Fibroblast of upper back skin (primary cell): Measurements from ENCODE around the gene DALRD3.

Experiments
- DNase-seq: peaks from one replicate; pipeline ENCODE4 v3.0.0-alpha.2; 2013

Gene DALRD3, protein sequence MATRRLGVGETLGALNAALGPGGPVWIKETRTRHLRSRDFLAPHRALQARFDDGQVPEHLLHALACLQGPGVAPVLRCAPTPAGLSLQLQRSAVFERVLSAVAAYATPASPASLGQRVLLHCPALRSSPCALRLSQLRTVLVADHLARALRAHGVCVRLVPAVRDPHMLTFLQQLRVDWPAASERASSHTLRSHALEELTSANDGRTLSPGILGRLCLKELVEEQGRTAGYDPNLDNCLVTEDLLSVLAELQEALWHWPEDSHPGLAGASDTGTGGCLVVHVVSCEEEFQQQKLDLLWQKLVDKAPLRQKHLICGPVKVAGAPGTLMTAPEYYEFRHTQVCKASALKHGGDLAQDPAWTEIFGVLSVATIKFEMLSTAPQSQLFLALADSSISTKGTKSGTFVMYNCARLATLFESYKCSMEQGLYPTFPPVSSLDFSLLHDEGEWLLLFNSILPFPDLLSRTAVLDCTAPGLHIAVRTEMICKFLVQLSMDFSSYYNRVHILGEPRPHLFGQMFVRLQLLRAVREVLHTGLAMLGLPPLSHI

DNA sequence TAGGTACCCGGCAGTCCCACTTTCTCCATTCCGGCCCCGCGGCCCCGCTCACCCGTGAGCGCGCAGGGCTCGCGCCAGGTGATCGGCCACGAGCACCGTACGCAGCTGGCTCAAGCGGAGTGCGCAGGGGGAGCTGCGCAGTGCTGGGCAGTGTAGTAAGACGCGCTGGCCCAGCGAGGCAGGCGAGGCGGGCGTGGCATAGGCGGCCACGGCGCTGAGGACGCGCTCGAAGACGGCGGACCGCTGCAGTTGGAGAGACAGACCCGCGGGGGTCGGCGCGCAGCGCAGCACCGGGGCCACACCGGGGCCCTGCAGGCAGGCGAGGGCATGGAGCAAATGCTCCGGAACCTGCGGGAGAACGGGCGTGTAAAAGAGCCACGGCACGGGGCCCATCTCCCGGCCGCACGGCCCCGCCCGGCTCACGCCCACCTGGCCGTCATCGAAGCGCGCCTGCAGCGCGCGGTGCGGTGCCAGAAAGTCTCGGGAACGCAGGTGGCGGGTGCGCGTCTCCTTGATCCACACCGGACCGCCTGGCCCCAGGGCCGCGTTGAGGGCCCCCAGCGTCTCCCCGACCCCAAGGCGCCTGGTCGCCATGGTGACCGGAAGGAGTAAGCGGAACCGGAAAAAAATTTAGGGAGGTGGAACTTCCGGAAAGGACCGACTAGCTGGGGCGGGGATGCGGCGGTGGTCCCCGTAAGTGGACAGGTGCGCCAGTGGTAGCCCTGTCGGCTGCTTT is at the start of gene DALRD3:
Gene DALRD3, minus strand, starts transcription at position 610 of the 736 bp plus-strand sequence. Its CDS starts 16 bp downstream, at position 594.
- DNase-seq: peak; percentile 52

DNA sequence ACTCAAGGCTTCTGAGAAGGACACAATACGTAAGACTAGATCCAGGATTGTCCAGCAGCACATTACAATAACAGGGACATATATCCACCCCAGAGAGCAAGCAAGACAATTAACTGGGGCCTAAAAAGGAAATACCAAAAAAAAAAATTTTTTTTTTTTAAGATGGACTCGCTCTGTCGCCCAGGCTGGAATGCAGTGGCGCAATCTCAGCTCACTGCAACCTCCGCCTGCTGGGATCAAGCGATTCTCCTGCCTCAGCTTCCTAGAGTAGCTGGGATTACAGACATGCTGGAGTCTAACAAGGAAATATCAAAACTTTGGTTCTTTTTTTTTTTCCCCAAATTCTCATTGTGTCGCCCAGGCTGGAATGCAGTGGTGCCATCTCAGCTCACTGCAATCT is 39.6 kb upstream of the DALRD3 start:
- no peak for DNase-seq

DNA sequence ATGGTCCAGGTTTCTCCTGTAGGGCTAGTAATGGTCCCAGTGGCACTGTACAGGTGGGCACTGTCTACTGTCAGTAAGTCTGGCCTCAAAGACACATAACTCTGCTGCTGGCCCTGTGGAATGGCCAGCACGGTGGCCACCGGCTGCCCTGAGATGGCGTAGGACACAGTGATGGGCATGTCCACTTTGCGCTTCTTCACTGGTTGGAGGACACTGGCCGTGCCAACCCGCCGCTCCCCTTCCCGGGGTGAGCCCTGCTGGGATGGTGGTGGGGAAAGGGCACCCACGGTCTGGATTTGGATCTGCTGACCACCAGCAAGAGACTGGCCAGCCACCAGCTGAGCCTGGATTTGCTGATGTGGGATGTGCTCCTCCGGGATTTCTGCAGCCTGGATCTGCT is 38.9 kb upstream of the DALRD3 start:
- no peak for DNase-seq

DNA sequence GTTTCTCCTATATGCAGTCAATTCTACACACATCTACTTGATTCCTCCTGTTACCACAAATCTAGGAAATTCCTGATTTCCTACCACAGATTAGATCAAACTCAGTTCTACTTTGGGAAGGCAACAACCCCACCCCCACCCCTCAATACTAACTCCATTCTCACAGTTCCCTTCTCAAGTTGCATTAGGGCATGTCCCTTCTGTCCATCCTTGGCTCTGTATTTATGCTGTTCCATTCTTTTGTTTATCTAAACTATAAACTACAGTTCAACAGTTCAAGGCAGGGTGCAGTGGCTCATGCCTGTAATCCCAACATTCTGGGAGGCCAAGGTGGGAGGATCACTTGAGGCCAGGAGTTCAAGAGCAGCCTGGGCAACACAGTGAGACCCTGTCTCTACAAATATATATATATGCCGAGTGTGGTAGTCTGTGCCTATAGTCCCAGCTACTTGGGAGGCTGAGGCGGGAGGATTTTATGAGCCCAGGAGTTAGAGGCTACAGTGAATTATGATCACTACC is 36.0 kb upstream of the DALRD3 start:
- no peak for DNase-seq

DNA sequence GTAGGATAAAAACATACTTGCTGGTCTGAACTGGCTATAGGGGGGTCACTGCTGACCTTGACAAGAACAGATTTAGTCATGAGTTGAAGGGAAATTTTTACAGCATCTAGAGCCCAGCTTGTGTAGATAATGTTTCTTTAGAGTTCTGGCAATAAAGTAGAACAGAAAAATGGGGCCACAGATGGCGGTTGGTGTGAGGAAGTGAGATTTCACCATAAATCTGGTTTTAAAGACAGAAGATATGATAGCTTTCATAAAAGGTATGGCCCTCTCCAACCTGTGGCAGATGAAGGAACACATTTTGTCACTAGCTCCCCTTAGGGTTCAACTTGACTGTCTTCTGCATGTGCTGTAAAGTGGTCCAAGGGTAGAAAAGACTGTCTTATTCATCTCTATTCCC is 35.2 kb upstream of the DALRD3 start:
- DNase-seq: no peak

DNA sequence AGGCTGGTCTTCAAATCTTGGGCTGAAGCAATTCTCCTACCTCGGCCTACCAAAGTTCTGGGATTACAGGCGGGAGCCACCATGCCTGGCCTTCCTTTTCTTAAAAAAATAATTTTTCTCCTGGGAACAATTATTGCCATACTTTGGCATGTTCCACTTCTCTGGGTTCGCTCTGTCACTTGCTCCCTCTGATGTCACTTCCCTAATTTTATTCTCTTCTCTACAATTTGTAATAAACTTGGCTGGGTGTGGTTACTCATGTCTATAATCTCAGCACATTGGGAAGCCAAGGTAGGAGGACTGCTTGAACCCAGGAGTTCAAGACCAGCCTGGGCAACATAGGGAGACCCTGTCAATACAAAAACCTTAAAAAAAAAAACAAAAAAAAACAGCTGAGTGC is 16.9 kb upstream of the DALRD3 start:
- no peak for DNase-seq

DNA sequence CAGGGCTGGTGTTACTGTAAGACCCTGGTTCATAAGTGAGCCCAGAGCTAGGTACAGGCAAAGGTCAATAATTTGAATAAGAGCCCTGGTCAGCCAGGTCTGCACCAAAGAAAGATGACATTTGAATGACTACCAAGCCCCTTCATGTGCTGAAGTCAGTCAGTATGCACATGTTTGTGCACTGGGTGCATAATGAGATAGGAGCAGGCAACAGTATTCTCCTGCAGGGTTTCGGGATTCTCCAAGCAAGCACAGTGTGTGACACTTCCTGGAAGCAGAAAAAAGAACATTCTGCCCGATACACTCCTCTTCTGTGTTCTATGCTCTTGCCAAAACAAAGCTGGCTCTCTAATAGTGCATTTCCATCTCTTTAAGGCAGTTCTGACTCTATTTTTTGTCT is 16.3 kb upstream of the DALRD3 start:
- no peak for DNase-seq

DNA sequence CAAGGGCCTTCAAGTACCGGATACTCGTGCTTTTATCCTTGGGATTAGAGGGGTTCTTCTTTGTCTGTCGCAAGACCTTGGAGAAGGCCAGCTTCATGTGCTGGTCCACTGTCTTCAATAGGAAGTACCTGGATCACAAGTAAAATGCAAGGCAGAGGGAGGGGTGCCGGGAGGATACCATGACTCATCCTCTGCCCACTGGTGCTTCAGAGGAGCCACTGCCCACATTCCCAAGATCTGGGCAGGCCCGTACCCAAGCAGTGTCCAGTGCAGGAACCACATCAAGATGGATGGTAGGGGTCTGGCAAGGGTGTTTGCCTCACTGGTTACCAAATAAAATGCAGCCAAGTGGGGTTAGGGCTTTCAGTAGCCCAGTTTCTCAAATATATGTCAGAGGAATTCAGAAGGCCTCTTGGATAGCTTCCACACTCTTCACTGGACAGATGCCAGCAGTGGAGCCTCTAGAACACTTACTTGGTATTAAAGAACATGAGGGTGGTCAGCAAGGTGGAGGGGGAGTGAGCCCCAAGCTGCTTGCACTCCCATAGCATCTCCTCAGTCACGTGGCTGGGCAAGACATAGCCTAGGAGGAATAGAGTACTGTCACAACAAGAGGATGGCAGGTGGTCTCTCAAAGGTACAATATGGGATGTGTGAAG is 14.4 kb upstream of the DALRD3 start:
- no peak for DNase-seq

DNA sequence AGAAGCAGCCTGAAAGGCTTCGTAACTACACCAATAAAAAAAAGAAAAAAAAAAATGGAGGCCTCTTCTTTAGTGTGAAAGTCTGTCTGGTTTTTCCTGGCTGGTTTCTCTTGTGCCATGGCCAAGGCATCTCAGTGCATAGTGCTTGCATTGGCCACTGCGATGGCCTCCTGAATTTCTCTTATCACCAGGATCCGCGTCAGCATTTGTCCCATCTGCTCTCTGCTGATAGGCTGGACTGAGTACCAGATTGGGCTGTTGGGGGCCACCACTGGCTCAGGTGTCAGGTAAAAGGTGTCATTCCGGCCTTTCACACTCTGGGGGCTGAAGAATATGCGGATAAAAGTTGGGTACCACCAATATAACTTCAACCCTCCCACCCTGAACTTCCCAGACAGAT is 11.9 kb upstream of the DALRD3 start:
- DNase-seq: no peak

DNA sequence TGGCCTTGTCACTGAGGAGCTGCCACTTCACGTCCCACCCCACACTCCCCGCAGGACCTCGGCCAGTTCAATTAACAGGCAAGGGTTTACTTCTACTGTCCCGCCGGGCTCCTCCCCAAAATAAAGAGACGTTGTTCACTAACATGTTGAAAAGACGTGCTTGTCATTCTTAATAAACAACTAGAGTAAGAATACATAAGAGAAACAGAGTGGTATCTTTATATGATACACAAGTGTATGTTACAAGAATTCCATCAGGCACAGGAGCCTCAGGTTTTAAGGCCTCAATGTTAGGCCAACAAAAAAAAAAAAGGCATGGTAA is 11.1 kb upstream of the DALRD3 start:
- DNase-seq: no peak

DNA sequence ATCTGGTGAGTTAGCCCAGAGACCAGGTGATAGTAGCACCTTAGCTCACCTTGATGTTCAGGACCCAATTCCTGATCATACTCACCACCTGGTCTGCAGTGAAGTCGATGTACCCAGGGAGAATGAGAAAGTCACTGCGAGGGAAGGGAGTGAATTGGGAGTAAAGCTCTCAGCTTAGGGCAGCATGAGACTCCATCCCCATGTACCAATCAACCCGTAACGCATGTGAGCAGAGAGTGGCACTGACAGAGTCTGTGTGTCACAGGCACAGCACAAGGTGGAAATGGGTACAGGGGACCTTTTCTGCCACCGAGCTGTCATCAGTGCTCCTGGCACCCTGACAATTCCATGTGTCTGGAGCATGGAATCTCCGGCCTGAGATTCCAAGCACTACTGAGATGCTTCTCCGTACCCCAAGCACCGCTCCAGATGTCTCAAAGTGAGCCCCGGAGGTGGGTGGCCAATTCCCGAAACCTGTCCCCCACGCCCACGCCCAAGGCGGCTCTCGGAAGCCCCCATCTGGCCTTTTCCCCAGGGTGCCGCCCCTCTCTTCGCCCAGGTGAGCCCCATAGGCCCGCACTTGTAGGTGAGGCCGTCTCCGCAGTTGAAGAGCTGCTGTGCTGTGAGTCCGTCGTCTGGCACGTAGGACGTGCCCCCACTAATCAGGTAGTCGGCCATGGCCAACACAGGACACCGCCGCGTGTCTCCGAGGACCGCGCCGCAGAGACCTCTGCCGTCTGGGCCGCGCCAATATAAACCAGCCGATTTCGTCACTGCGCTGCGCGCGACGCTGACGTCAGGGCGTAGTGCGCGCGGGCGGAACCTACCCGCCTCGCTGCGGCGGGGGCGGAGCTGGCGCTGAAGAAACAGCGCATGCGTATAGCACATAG is 10.5 kb upstream of the DALRD3 start, which contains the start of gene IMPDH2:
Gene IMPDH2, minus strand, starts transcription at position 726 of the 890 bp plus-strand sequence. Its CDS starts 48 bp downstream, at position 678.
- DNase-seq: peak; percentile 91

DNA sequence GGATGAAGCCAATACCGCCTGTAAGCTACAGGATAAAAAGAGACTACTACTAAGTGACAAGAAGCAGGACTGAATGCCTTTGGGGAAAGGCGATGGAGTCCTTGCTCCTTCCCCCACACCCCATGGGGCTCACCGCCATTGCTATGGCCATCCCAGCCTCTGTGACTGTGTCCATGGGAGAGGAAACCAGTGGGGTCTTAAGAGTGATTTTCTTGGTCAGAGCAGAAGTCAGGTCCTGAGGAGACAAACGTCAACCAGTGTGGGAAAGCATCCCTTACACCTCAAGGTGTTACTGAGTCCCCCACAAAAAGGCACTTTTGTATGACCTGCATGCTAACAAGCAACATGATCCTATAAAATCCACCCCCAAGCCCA is 9.9 kb upstream of the DALRD3 start:
- DNase-seq: no peak

DNA sequence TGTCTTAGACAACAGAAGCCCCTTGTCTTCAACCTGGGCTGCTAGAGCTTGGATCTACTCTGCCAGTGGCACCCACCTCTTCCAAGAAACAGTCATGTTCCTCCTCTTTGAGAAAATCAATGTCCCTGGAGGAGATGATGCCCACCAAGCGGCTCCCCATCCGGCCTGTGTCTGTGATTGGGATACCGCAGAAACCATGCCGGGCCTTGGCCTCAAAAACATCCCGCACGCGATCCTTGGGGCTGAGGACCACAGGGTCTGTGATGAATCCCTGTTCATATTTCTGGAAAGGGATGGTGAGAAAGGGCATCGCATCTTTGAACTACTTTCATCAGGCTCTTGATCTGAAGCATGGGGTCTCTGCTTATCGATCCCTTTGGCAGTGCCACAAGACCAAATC is 9.3 kb upstream of the DALRD3 start:
- no peak for DNase-seq

DNA sequence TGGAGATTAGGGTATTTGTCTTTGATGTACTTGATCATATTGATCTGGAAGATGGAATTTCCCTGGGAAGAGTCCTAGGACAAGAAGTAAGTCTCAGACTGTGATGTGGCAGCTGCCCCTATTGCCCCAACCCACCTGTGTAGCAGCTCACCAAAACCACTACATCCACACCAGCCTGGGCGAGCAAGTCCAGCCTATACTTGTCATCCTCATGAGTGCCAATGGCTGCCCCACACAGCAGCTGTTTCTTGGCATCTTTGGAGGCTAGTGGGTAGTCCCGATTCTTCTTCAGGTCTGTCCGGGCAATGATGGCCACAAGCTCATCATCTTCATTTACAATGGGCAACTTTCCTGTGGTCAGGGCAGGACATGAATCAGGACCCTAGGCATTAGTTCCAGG is 8.2 kb upstream of the DALRD3 start:
- no peak for DNase-seq

DNA sequence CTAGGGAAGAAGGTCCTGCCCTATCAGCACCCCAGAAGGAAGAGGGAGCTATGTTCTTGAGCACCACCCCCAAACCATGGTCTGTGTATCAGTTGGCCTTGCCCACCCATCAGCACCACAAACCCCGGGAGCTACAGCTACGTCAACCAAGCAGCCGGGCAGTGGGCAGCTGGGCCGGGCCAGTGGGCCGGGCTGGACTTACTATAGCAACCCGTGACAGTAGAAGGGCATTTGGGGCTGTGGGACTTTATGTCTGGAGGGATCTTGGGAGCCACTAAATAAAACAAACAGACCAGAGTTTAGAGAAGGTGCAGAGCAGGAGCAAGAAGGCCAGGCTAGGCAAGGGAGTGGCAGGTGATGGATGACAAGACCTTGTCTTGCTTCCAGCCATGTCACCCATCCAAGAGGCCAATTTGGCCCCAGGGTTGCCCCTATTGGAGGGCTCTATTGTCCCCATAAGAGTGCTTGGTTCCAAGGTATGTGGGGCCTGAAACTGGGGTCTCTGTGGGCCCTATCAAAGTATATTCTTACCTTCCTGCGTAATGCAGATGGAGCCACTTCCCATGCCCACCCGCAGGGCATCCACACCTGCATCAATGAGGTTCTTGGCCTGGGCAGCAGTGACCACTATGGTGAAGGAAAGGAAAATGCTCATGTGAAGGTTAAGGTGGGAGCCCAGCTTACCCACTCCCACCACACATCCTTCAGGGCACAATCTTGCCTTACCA is 7.6 kb upstream of the DALRD3 start:
- no peak for DNase-seq

DNA sequence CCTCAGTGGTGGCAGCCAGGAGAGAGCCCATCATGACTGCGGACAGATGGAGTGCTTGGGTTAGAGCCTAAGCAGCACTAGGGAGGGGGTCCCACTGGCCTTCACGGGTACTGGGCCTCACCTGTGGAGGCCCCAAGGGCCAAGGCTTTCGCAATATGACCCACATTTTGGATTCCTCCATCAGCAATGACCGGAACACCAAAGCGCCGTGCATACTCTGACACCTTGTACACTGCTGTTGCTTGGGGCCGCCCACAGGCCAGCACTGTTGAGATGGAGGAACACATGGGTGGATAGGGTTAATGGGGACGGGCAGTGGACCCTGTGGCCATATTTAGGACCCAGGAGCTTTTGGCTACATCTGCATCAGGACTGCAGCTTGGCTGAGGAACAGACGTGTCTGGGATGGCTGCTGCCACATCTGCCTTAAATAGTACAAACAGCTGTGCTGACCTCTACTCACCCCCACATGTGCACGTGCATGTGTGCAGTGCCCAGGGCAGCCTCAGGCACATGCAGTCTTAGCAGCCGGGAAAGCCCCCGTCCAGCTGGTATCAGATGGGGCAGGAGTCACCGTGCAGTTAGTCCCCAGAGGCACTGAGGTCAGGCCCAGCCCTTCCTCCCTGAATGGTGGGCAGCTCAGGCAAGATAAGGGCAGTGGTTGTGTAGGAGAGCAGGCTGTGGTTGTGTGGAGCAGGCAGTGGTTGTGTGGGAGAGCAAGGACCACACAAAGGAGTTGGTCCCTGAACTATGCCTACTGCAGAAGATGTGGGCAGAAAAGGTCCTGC is 6.8 kb upstream of the DALRD3 start:
- no peak for DNase-seq

DNA sequence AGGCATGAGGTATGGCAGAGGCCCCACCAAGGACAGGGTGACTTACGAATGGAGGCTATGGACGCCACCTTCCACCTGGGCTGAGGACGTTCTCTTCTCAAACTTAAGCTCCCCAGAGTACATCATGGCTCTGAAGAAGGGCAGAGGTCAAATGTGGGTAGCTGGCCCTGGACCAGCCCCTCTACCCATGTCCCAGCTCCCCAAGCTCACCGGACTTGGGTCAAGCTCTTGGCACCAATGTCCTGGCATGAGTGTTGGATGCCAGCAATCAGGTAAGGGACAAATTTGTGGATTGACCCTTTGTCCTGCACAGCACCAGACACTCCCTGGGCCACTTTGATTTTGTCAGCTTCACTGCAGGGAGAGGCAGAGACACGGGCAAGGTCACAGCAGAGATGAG is 6.1 kb upstream of the DALRD3 start:
- DNase-seq: no peak

DNA sequence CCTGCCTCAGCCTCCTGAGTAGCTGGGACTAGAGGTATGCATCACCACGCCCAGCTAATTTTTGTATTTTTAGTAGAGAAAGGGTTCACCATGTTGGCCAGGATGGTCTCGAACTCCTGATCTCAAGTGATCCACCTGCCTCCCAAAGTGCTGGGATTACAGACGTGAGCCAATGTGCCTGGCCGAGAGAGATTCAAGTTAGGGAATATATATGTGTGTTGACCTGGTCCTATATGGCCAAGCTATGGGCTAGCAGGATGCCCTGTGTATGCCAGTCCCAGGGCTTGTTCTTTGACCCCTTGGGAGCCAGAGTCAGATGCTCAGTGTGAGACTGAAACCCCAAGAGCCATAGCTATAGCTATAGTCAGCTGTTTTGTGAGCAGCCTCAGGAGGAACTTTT is 5.4 kb upstream of the DALRD3 start:
- DNase-seq: no peak

DNA sequence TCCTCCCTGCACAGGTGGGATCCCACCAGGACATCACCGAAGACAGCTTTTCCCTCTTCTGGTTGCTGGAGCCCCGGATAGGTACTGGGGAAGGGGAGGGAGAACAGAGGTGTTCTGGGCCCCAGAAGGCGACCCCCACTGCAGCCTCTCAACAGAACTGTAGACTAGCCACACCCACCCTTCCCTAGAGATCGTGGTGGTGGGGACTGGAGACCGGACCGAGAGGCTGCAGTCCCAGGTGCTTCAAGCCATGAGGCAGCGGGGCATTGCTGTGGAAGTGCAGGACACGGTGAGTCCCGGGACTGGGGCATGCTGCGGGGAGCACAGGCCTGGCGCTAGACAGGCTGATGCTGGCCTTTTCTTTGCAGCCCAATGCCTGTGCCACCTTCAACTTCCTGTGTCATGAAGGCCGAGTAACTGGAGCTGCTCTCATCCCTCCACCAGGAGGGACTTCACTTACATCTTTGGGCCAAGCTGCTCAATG is 4.3 kb upstream of the DALRD3 start:
- DNase-seq: no peak

DNA sequence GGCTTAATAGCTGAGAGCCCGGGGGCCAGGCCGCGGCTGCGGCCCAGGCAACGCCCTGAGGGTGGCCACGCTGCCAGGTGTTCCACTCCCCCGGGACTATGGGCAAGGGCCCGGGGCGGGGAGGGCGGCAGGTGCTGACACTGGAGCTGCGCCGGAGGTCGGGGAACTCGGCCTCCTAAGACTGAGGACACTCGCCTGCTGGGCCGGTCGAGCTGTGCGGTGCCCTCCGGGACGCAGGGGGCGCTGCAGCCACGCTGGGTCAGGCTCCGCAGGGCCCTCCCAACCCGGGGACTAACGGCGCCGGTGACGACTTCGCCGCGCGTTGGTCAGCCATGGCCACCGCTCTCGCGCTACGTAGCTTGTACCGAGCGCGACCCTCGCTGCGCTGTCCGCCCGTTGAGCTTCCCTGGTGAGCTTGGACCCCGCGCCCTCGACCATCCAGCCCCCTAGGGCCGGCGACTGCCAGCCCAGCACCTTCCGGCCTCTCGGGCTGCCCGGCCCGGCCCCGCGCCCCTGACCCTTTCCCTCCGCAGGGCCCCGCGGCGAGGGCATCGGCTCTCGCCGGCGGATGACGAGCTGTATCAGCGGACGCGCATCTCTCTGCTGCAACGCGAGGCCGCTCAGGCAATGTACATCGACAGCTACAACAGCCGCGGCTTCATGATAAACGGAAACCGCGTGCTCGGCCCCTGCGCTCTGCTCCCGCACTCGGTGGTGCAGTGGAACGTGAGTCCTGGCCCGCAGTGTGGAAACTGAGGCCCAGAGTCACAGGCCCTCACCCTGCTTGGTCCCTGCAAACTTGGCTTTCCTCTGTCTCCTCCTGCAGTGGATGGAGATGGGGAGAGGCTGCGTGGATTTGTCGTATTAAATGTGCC is 3.7 kb upstream of the DALRD3 start, which contains the start of gene NDUFAF3:
Gene NDUFAF3, plus strand, starts transcription at position 309 of the 875 bp plus-strand sequence. Its CDS starts 24 bp downstream, at position 333.
- peak; percentile 89 for DNase-seq
